SU-DHL-6 (cell line): Measurements from ENCODE around the gene NFIA.

Source experiments
- CTCF ChIP-seq: fragments of 200-600 bp; sonication (generic); IDR thresholded peaks from one replicate; pipeline ENCODE4 v1.5.1; 2017; ENCODE audit warnings: antibody characterized with exemption, mild to moderate bottlenecking, low read length, moderate library complexity; ENCODE audit not compliant: insufficient read depth, poor library complexity, severe bottlenecking
- EZH2phosphoT487 ChIP-seq: fragments of 200-600 bp; sonication (generic), shearing (Covaris generic); conservative IDR thresholded peaks from 2 replicates; pipeline ENCODE4 v1.6.1; 2018; ENCODE audit warnings: mild to moderate bottlenecking, antibody characterized with exemption, low read length, moderate library complexity, mixed read lengths

- TF ChIP-seq CTCF, result no peak
- TF ChIP-seq EZH2phosphoT487, result no peak
Measured at GRCh38 chr1:61386323-61386722, 304.0 kb downstream of the NFIA start.
